Keratinocyte (primary cell): Measurements from ENCODE around the gene TM2D3.

ENCODE experiments used
- EZH2 ChIP-seq: IDR thresholded peaks from one replicate; pipeline ENCODE4 v1.6.1; 2012; ENCODE audit warnings: inconsistent platforms, mild to moderate bottlenecking, low read length, moderate library complexity
- TF ChIP-seq, protein P1 (sequence below), 3 experiments: IDR thresholded peaks in 1 of 3; conservative IDR thresholded peaks in 1 of 3; optimal IDR thresholded peaks in 1 of 3; 2 replicates in 2 of 3; 3 replicates in 1 of 3; pipeline versions ENCODE3 to v1.5.1; 2011; ENCODE audit warnings: low read length in 3 of 3, mild to moderate bottlenecking in 3 of 3, moderate library complexity in 2 of 3, control low read depth in 1 of 3, inconsistent platforms in 1 of 3; ENCODE audit not compliant: insufficient read depth in 2 of 3; ENCODE audit errors: extremely low read depth in 1 of 3

DNA sequence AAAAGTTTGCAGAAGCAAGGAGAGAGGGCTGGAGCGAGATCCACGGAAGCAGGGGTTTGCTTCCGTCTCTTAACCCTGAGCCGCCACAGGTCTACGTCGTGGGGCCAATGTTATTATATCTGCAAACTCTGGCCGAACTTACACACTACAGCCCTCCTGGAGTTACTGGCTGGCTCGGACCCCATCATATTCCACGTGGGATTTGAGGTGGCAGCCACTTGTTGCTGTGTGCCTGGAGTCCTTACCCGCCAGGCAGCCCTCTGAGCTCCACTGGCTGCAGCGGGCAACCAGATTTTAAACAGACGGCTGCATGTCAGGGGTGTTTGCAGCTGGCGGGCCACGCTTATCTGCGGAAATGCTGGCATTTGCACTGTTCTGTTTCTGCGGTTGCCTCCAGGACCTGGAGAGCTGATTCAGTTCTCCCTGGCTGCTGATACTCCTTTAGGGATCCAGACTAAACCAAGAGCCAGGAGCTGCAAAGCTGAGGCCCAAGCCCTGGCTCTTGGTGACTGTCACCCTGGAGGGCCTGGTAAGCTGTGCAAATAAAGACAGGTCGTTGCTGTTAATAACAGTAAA lies 34.7 kb downstream of the TM2D3 start:
- TF ChIP-seq, protein P1, sequence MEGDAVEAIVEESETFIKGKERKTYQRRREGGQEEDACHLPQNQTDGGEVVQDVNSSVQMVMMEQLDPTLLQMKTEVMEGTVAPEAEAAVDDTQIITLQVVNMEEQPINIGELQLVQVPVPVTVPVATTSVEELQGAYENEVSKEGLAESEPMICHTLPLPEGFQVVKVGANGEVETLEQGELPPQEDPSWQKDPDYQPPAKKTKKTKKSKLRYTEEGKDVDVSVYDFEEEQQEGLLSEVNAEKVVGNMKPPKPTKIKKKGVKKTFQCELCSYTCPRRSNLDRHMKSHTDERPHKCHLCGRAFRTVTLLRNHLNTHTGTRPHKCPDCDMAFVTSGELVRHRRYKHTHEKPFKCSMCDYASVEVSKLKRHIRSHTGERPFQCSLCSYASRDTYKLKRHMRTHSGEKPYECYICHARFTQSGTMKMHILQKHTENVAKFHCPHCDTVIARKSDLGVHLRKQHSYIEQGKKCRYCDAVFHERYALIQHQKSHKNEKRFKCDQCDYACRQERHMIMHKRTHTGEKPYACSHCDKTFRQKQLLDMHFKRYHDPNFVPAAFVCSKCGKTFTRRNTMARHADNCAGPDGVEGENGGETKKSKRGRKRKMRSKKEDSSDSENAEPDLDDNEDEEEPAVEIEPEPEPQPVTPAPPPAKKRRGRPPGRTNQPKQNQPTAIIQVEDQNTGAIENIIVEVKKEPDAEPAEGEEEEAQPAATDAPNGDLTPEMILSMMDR (optimal IDR thresholded peaks at IDR 0.05 in 1 of 3, IDR thresholded peaks at IDR 0.05 in 1 of 3, conservative IDR thresholded peaks at IDR 0.05 in 1 of 3; ENCODE audit: extremely low read depth in 1 of 3, insufficient read depth in 2 of 3, low read length in 3 of 3), result no peak
- no peak for TF ChIP-seq EZH2
